GM19372 (cell line): ENCODE measurements around the gene MRPL1.
A peak's percentile ranks its signal among the peaks of the same experiment; 100 is the strongest.
"Not testable (repeated sequence)": the region's sequence is repeated elsewhere in the genome, so short reads cannot be mapped to it uniquely, and the experiment has no call there.

ENCODE experiments used
- ATAC-seq: cut with Tn5 transposase; IDR thresholded peaks from one replicate; pipeline ENCODE4 v1.9.1; 2021; ENCODE audit warnings: mild to moderate bottlenecking, low read depth, moderate library complexity; ENCODE audit not compliant: unreplicated experiment

The MRPL1 gene

GRCh38 chr4:77911842-77912450 is 49.3 kb downstream of the MRPL1 start:
- ATAC-seq: peak; percentile 76

- ATAC-seq: no peak
Observed at GRCh38 chr4:77913348-77913747, 50.7 kb downstream of the MRPL1 start.

GRCh38 chr4:77917075-77917474 is 54.4 kb downstream of the MRPL1 start:
- no peak for ATAC-seq

GRCh38 chr4:77917601-77918000 is 55.0 kb downstream of the MRPL1 start:
- no peak for ATAC-seq

- no peak for ATAC-seq
Observed at GRCh38 chr4:77920371-77920770, 57.7 kb downstream of the MRPL1 start.

- ATAC-seq: no peak
Observed at GRCh38 chr4:77921701-77922100, 59.1 kb downstream of the MRPL1 start.

GRCh38 chr4:77922158-77923094 is 59.8 kb downstream of the MRPL1 start:
- ATAC-seq: no peak

GRCh38 chr4:77927991-77928925 is 65.6 kb downstream of the MRPL1 start:
- ATAC-seq: no peak

GRCh38 chr4:77930154-77930639 is 67.6 kb downstream of the MRPL1 start:
- ATAC-seq: no peak

- ATAC-seq: no peak
Observed at GRCh38 chr4:77930876-77931275, 68.2 kb downstream of the MRPL1 start.

GRCh38 chr4:77931452-77932135 is 69.0 kb downstream of the MRPL1 start:
- no peak for ATAC-seq

GRCh38 chr4:77938560-77938959 is 75.9 kb downstream of the MRPL1 start:
- ATAC-seq: no peak

- not testable (repeated sequence) for ATAC-seq
Observed at GRCh38 chr4:77945929-77946328, 83.3 kb downstream of the MRPL1 start.

- no peak for ATAC-seq
Observed at GRCh38 chr4:77950203-77950602, 87.6 kb downstream of the MRPL1 start.

GRCh38 chr4:77952457-77952856 is 89.8 kb downstream of the MRPL1 start:
- no peak for ATAC-seq

- ATAC-seq: no peak
Observed at GRCh38 chr4:77954690-77955089, 92.1 kb downstream of the MRPL1 start.

GRCh38 chr4:77956917-77957316 is 94.3 kb downstream of the MRPL1 start:
- no peak for ATAC-seq

- no peak for ATAC-seq
Observed at GRCh38 chr4:77958897-77959296, 96.3 kb downstream of the MRPL1 start.

GRCh38 chr4:77959566-77960338 is 97.1 kb downstream of the MRPL1 start:
- no peak for ATAC-seq
